GM12878 (cell line): ENCODE results near the gene GABBR1. TPM values are rescaled to one million over a fixed set of nuclear protein-coding genes. Genes with fewer than 3 reads are reported as not detected.

Source experiments
- ATAC-seq: fragments of 200-7000 bp; cut with Tn5 transposase; 3 replicates; pipeline ENCODE4 v1.9.1; 2020; ENCODE audit warnings: mild to moderate bottlenecking, moderate library complexity
- BruUV-seq: library from RNA; stranded (reverse); fragments of 400-500 nt; replicated peaks from 2 replicates; lab custom pipeline; 2021; lab: Mats Ljungman, UMichigan
- CTCF ChIA-PET: fragments of 300-600 bp; sonication (Branson Sonifier 250); formaldehyde crosslinking; extraction: SDS; loops from one replicate; lab custom pipeline; 2021; ENCODE audit warnings: inconsistent platforms; lab: Yijun Ruan, JAX
- POLR2A ChIA-PET: fragments of 350-600 bp; formaldehyde crosslinking; extraction: SDS; loops from one replicate; lab custom pipeline; 2021; ENCODE audit warnings: inconsistent platforms; lab: Charles Lee
- RAD21 ChIA-PET: fragments of 300-600 bp; sonication (Branson Sonifier 250); formaldehyde crosslinking; loops from one replicate; lab custom pipeline; 2023; ENCODE audit warnings: antibody characterized with exemption; ENCODE audit not compliant: unreplicated experiment; lab: Charles Lee
- SMC1A ChIA-PET: fragments of 300-600 bp; sonication (Branson Sonifier 250); formaldehyde crosslinking; loops from one replicate; lab custom pipeline; 2023; ENCODE audit not compliant: unreplicated experiment, uncharacterized antibody; lab: Charles Lee
- DNase-seq: peaks from one replicate; pipeline ENCODE4 v3.0.0-alpha.2; 2011; ENCODE audit warnings: low read depth, low spot score
- FAIRE-seq: peaks from 3 replicates; lab custom pipeline; 2011; peaks lifted over from hg19 to GRCh38; lab: Jason Lieb, UNC
- H2AFZ ChIP-seq: 2 replicates; pipeline ENCODE4 v1.6.0; 2011; ENCODE audit warnings: low read depth, low read length, control low read depth; ENCODE audit not compliant: control insufficient read depth
- H3K27ac ChIP-seq: 2 replicates; pipeline ENCODE4 v1.5.1; 2011; ENCODE audit warnings: control low read depth; ENCODE audit not compliant: control insufficient read depth, insufficient read depth
- H3K27me3 ChIP-seq, 2 experiments: replicated peaks in 1 of 2; 2 replicates each; pipeline versions ENCODE4 v1.6.0 to v1.6.1; 2011; ENCODE audit warnings: low read length in 1 of 2; ENCODE audit not compliant: control insufficient read depth in 2 of 2, insufficient read depth in 2 of 2
- H3K36me3 ChIP-seq, 2 experiments: 2 replicates each; pipeline ENCODE4 v1.5.1; 2011; ENCODE audit warnings: low read length in 1 of 2; ENCODE audit not compliant: control insufficient read depth in 2 of 2, insufficient read depth in 2 of 2
- H3K4me1 ChIP-seq: 2 replicates; pipeline ENCODE4 v1.6.1; 2011; ENCODE audit warnings: mild to moderate bottlenecking, low read length, moderate library complexity, mixed read lengths; ENCODE audit not compliant: control insufficient read depth, insufficient read depth
- H3K4me2 ChIP-seq: 2 replicates; pipeline ENCODE4 v1.6.0; 2011; ENCODE audit warnings: control low read depth; ENCODE audit not compliant: control insufficient read depth, insufficient read depth
- H3K4me3 ChIP-seq: fragments of 200-600 bp; sonication (generic); 2 replicates; pipeline ENCODE4 v1.5.1; 2016
- H3K79me2 ChIP-seq: 2 replicates; pipeline ENCODE4 v1.6.0; 2011; ENCODE audit warnings: low read length; ENCODE audit not compliant: control insufficient read depth, insufficient read depth
- H3K9ac ChIP-seq: 2 replicates; pipeline ENCODE4 v1.8.0; 2011; ENCODE audit warnings: low read length, control low read depth, mixed read lengths; ENCODE audit not compliant: control insufficient read depth, insufficient read depth
- H3K9me3 ChIP-seq: replicated peaks from 3 replicates; pipeline ENCODE4 v1.5.1; 2011; ENCODE audit warnings: mild to moderate bottlenecking, low read length; ENCODE audit not compliant: control insufficient read depth, insufficient read depth
- H4K20me1 ChIP-seq: 2 replicates; pipeline ENCODE4 v1.6.0; 2011; ENCODE audit not compliant: control insufficient read depth, insufficient read depth
- BMI1 ChIP-seq: fragments of 450-650 bp; IDR thresholded peaks from 2 replicates; pipeline ENCODE4 v1.6.1; 2016; ENCODE audit warnings: mild to moderate bottlenecking, moderate library complexity, borderline replicate concordance
- CBX3 ChIP-seq: fragments of 200-600 bp; sonication (generic); IDR thresholded peaks from 2 replicates; pipeline ENCODE4 v1.6.1; 2016; ENCODE audit warnings: low read depth, borderline replicate concordance
- GATAD2B ChIP-seq: fragments of 450-650 bp; conservative IDR thresholded peaks from 2 replicates; pipeline ENCODE4 v1.6.1; 2017; ENCODE audit warnings: low read depth, mild to moderate bottlenecking, moderate library complexity
- HDGF ChIP-seq: fragments of 450-650 bp; IDR thresholded peaks from 2 replicates; pipeline ENCODE4 v1.6.1; 2016; ENCODE audit warnings: antibody characterized with exemption
- MYB ChIP-seq: fragments of 150-350 bp; IDR thresholded peaks from 2 replicates; pipeline ENCODE4 v1.6.1; 2014; ENCODE audit warnings: mild to moderate bottlenecking, low read depth, low read length, borderline replicate concordance
- SIX5 ChIP-seq: IDR thresholded peaks from 2 replicates; pipeline ENCODE4 v1.6.1; 2011; ENCODE audit warnings: mild to moderate bottlenecking, low read depth, low read length, moderate library complexity; ENCODE audit not compliant: severe bottlenecking
- SMARCA5 ChIP-seq: fragments of 450-650 bp; IDR thresholded peaks from 2 replicates; pipeline ENCODE4 v1.6.1; 2017; ENCODE audit warnings: mild to moderate bottlenecking
- SUPT20H ChIP-seq: IDR thresholded peaks from 2 replicates; pipeline ENCODE4 v1.6.1; 2011; ENCODE audit warnings: low read depth, mild to moderate bottlenecking, low read length, moderate library complexity, borderline replicate concordance; ENCODE audit not compliant: control insufficient read depth
- TCF7 ChIP-seq: IDR thresholded peaks from 2 replicates; pipeline ENCODE4 v1.6.1; 2014; ENCODE audit warnings: antibody characterized with exemption, borderline replicate concordance
- ZNF217 ChIP-seq: fragments of 450-650 bp; IDR thresholded peaks from 2 replicates; pipeline ENCODE4 v1.6.1; 2017; ENCODE audit warnings: antibody characterized with exemption, mild to moderate bottlenecking
- WGBS: methylation state at CpG from one replicate; pipeline ENCODE4 v1.1.6; 2016; ENCODE audit warnings: low lambda C conversion rate; ENCODE audit not compliant: insufficient replicate concordance, insufficient coverage; ENCODE audit errors: missing lambda C conversion rate; 5-methylcytosine and 5-hydroxymethylcytosine counted together
- in situ Hi-C: fragments of 300-500 bp; cut with MboI; formaldehyde crosslinking; loops from 9 replicates; pipeline ENCODE4 v1.14.3; 2018; ENCODE audit warnings: mixed read lengths
- intact Hi-C: fragments of 100-400 bp; cut with micrococcal nuclease; formaldehyde crosslinking; loops from one replicate; pipeline ENCODE4 v1.14.2; 2022; ENCODE audit not compliant: unreplicated experiment
- polyA plus RNA-seq, 11 experiments: library from polyadenylated mRNA; depleted of rRNA in 4 of 11; unstranded in 6 of 11; stranded (reverse) in 5 of 11; fragments of >200 nt; fragmentation: Nextera tagmentation in 4 of 11; fragmentation: Illumina TruSeq in 1 of 11; extraction: Ambion mirVana in 4 of 11; extraction: Trizol in 1 of 11; gene quantifications; 1 replicate in 1 of 11; 2 replicates in 10 of 11; pipeline versions ENCODE4 v1.2.1 to v1.2.3, GENCODE V29; 2011 to 2016; ENCODE audit warnings: inconsistent platforms in 2 of 11, missing spikeins in 2 of 11, low read depth in 1 of 11
- total RNA-seq, 4 experiments: library from RNA; depleted of rRNA in 3 of 4; stranded (reverse); fragments of >200 nt in 3 of 4; fragmentation: Illumina TruSeq in 1 of 4; extraction: Trizol in 1 of 4; gene quantifications; 2 replicates each; pipeline versions ENCODE4 v1.2.1 to v1.2.3, GENCODE V29; 2013 to 2021
- TF ChIP-seq, protein P1 (sequence below): fragments of 150-350 bp; IDR thresholded peaks from 2 replicates; pipeline ENCODE4 v1.6.1; 2016; ENCODE audit warnings: low read depth, low read length
- TF ChIP-seq, protein P2 (sequence below): fragments of 450-650 bp; IDR thresholded peaks from 2 replicates; pipeline ENCODE4 v1.6.1; 2018; ENCODE audit warnings: mild to moderate bottlenecking, low read depth, moderate library complexity; ENCODE audit not compliant: partially characterized antibody

Gene GABBR1
- total and polyA plus RNA-seq, 10 of the 15 experiments (the other 5 are each of a cell fraction or from before 2014, with no cell fraction given): 0.11 to 5.2 (median 1.0) TPM

- TF ChIP-seq, protein P1, sequence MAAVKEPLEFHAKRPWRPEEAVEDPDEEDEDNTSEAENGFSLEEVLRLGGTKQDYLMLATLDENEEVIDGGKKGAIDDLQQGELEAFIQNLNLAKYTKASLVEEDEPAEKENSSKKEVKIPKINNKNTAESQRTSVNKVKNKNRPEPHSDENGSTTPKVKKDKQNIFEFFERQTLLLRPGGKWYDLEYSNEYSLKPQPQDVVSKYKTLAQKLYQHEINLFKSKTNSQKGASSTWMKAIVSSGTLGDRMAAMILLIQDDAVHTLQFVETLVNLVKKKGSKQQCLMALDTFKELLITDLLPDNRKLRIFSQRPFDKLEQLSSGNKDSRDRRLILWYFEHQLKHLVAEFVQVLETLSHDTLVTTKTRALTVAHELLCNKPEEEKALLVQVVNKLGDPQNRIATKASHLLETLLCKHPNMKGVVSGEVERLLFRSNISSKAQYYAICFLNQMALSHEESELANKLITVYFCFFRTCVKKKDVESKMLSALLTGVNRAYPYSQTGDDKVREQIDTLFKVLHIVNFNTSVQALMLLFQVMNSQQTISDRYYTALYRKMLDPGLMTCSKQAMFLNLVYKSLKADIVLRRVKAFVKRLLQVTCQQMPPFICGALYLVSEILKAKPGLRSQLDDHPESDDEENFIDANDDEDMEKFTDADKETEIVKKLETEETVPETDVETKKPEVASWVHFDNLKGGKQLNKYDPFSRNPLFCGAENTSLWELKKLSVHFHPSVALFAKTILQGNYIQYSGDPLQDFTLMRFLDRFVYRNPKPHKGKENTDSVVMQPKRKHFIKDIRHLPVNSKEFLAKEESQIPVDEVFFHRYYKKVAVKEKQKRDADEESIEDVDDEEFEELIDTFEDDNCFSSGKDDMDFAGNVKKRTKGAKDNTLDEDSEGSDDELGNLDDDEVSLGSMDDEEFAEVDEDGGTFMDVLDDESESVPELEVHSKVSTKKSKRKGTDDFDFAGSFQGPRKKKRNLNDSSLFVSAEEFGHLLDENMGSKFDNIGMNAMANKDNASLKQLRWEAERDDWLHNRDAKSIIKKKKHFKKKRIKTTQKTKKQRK: no peak
- TF ChIP-seq SMARCA5 (no peak), HDGF (no peak), ZNF217 (no peak), CBX3 (no peak), SIX5 (no peak), MYB (no peak), SUPT20H (no peak), TCF7 (no peak)
These were observed 41.0 kb upstream of the GABBR1 start (continued) for GRCh38 chr6:29674008-29674407.

DNA sequence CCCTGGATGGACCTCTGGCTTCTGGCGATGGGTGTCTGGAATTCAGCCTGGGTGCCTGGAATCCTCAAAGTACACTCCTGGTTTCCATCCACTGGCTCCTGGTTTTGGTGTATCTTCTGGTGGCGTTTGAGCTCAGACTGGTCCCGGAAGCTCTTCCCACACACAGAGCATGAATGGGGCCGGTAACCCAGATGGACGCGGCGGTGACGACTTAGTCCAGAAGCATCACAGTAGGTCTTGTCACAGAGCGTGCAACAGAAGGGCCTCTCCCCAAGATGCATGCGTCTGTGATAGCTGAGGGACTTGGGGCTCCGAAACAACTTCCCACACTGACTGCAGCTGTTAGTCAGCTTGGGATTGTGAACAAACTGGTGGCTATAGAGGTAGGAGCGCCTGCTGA is 40.2 kb upstream of the GABBR1 start:
- BruUV-seq: no TSS peak
- Histone ChIP-seq H3K4me2 (no peak overlapping the region), H3K27ac (no peak overlapping the region), H3K9ac (no peak overlapping the region), H3K79me2 (no peaks in the 10 kb centered on the region), H3K4me1 (peaks cover 3% of the 10 kb centered on the region; the same call in 1 of the 2 replicates), H3K36me3 (no peaks in the 10 kb centered on the region), H3K9me3 (no peaks in the 10 kb centered on the region), H3K27me3 (peaks cover 0 to 1% of the 10 kb centered on the region in 2 experiments; a peak in 1 of 4 replicates)
- ChIA-PET SMC1A (no interaction called here), RAD21 (no interaction called here), CTCF (interaction anchor here (0.6 to 1.4 kb wide), 5 partner anchors 10 to 25 kb away, joined by 3 to 5 read pairs (median 3); no protein-coding TSS in a partner anchor), POLR2A (no interaction called here)
- ATAC-seq (no peak), FAIRE-seq (no peak), DNase-seq (no peak)
- 76% methylated on average over 12 of the region's 12 CpGs for WGBS
- intact Hi-C loops (no loop called here), in situ Hi-C loops (no loop called here)
- TF ChIP-seq BMI1 (no peak), GATAD2B (no peak)
- TF ChIP-seq, protein P2, sequence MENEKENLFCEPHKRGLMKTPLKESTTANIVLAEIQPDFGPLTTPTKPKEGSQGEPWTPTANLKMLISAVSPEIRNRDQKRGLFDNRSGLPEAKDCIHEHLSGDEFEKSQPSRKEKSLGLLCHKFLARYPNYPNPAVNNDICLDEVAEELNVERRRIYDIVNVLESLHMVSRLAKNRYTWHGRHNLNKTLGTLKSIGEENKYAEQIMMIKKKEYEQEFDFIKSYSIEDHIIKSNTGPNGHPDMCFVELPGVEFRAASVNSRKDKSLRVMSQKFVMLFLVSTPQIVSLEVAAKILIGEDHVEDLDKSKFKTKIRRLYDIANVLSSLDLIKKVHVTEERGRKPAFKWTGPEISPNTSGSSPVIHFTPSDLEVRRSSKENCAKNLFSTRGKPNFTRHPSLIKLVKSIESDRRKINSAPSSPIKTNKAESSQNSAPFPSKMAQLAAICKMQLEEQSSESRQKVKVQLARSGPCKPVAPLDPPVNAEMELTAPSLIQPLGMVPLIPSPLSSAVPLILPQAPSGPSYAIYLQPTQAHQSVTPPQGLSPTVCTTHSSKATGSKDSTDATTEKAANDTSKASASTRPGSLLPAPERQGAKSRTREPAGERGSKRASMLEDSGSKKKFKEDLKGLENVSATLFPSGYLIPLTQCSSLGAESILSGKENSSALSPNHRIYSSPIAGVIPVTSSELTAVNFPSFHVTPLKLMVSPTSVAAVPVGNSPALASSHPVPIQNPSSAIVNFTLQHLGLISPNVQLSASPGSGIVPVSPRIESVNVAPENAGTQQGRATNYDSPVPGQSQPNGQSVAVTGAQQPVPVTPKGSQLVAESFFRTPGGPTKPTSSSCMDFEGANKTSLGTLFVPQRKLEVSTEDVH: no peak
- TF ChIP-seq, all 136 proteins: peak for 0
- H2AFZ ChIP-seq: no peak overlapping the region
- H4K20me1 ChIP-seq: no peaks in the 10 kb centered on the region
- no peak overlapping the region for H3K4me3 ChIP-seq
